Stimulated activated CD4-positive, alpha-beta T cell treated with anti-CD3 and anti-CD28 coated beads, TNF-alpha, amount 100 ng/mL, for 4 hours (primary cell): Measurements from ENCODE around the gene OR3A3.
A peak's percentile ranks its signal among the peaks of the same experiment; 100 is the strongest.
"Not testable (repeated sequence)": the region's sequence is repeated elsewhere in the genome, so short reads cannot be mapped to it uniquely, and the experiment has no call there.

Experiments used
- DNase-seq, 3 experiments: peaks; one replicate each; pipeline ENCODE4 v3.0.0-alpha.2; 2020; ENCODE audit warnings: low read depth in 3 of 3

OR3A3 gene

DNA sequence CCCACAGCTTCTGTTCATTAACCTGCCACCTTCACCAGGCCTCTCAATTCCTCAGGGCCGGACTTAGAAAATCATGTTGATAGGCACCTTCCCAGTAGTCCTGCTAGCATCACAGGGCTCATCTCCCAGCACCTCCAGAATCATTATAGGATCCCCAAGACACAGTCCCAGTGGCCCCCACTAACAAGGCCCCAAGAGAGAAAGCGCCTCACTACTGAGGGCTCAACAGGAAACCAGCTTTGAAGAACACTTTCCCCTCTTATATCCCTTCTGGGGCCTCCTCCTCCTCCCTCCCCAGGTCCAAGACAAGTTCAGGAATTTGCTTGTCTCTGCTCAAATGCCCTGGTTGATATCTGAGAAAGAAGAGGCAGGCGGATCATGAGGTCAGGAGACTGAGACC, at the start of gene OR3A3:
OR3A3 (plus strand) TSS at position 301 of the 400 bp plus-strand sequence.
- no peak for DNase-seq

DNA sequence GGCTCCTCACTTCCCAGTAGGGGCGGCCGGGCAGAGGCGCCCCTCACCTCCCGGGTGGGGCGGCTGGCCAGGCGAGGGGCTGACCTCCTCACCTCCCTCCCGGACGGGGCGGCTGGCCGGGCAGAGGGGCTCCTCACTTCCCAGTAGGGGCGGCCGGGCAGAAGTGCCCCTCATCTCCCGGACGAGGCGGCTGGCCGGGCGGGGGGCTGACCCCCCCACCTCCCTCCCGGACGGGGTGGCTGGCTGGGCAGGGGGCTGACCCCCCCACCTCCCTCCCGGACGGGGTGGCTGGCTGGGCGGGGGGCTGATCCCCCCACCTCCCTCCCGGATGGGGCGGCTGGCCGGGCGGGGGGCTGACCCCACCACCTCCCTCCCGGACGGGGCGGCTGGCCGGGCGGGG, 40.0 kb upstream of the OR3A3 start:
- DNase-seq = not testable (repeated sequence)

DNA sequence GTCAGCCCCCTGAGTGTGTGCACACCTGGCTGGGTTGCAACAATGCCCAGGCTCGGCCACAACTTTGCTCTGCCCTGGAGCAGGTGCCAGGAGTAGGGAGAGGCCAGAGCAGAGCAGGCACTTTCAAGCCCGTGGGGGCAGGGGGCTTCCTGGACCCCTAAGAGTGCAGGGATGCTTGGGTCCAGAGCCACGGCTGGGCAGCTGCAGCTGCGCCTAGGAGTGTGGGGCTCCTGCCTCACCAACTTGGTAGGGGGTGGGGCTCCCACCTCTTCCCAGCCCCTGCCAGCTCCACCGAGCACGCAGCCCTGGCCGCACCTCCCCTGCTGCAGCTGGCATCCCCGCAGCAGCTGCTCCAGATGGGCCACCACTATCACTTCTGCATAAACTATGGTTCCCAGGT, 32.8 kb upstream of the OR3A3 start:
- DNase-seq = no peak

DNA sequence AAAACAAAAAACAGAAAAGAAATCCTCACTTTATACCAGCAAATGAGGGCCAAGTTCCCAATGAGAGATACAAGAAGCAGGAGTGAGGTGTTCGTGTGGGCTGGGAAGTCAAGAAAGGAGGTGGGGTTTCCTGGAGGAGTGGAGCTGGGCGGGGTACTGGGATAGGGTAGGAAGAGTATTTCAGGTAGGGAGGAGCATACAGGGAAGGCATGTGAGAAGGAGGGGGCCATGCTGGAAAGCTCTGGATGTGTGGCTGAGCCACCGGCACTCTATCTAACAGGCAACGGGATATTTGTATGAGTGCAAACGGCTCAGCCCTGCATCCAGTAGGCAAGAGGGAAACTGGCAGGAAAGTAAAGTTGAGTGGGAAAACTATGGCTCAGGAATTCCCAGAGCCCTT, 29.2 kb upstream of the OR3A3 start:
- no peak for DNase-seq

DNA sequence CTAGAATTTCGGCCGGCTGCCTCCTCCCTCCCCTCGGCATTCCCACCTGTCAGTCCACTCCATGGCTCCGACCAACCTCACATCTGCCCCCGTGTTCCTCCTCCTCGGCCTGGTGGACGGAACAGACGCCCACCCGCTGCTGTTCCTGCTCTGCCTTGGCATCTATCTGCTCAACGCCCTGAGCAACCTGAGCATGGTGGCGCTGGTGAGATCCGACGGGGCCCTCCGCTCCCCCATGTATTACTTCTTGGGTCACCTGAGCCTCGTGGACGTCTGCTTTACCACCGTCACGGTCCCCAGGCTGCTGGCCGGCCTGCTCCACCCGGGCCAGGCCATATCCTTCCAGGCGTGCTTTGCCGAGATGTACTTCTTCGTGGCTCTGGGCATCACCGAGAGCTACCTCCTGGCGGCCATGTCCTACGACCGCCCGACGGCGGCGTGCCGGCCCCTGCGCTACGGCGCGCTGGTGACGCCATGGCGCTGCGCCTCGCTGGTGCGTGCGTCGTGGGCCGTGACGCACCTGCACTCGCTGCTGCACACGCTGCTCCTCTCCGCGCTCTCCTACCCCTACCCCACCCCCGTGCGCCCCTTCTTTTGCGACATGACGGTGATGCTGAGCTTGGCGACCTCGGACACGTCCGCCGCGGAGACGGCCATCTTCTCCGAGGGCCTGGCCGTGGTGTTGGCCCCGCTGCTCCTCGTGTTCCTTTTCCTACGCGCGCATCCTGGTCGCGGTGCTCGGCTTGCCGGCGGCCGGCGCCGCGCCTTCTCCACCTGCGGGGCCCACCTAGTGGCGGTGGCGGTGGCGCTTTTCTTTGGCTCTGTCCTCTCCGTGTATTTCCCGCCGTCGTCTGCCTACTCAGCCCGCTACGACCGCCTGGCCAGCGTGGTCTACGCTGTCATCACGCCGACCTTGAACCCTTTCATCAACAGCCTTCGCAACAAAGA, 25.0 kb upstream of the OR3A3 start, which contains the start of gene OR3A2:
OR3A2 (minus strand) TSS at position 440 of the 948 bp plus-strand sequence.
- DNase-seq = peak in 1 of 3 experiments; percentile 1

DNA sequence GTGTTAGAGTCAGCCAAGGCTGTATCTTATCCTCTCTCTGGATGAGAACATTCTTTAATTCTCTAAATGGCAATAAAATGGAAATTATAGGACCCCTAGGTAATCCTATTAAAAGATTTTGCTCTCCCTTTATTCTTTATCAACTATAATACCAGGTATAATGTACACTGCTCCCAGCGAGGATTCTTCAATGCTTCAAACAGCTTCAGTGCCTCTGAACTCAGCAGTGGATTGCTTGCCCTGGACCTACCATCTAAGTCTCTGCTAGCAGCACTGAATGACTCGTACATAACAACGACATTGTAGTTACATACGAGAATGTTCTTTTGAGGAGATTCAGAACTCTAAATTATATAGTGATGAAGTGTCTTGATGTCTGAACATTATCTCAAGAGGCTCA, 21.4 kb upstream of the OR3A3 start:
- no peak for DNase-seq

DNA sequence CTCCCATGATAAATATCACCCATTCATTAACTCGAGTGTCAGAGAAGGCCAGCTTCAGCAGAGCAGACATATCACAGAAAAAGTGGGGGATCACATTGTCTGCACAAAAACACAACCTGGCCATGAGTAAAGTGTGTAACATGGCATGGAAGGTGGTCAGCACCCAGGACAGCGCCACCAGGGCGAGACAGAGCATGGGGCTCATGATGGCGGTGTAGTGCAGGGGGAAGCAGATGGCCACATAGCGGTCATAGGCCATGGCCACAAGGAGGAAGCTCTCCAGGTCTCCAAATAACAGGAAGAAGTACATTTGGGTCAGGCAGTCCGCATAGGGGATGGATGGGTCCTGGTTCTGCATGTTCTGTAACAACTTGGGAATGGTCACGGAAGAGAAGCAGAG, 13.4 kb upstream of the OR3A3 start:
- DNase-seq = not testable (repeated sequence)

DNA sequence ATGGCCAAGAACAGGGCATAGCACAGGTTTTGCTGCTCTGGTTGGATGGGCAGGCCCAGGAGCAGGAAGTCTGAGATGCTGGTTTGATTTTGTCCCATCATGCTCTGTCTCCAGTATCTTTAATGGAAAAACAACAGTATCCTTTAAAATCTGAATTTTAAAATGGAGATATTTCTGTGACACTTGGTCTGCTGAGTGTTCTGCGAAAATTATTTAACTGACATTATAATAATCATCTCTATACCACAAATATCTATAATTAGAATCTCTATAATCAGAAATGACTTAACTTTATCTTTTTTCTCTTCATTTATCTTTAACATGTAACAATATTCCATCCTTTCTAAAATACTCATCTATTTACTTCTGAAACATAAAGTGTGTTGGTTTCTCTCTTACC, 12.9 kb upstream of the OR3A3 start, which contains the start of gene OR1E1:
OR1E1 (minus strand) TSS at position 101 of the 400 bp plus-strand sequence; CDS start at position 101, 0 bp downstream.
- no peak for DNase-seq

DNA sequence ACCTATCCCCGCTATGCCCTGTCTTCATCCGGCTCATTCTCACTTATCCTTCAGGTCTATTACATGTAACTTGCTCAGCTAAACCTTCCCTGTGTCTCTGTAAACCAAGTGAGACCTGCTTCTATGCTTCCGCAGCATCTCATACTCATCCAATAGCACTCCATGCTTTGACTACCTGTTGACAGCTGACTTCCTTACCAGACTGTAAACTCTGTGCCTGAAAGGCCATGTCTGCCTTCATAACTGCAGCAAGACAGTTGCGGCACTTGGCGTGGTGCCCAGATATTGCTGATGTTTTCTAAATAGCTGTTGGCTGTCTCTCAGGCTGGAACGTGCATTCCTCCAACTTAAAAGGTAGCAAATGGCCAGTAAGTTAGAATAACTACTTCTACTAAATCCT, 11.1 kb upstream of the OR3A3 start:
- DNase-seq = no peak

DNA sequence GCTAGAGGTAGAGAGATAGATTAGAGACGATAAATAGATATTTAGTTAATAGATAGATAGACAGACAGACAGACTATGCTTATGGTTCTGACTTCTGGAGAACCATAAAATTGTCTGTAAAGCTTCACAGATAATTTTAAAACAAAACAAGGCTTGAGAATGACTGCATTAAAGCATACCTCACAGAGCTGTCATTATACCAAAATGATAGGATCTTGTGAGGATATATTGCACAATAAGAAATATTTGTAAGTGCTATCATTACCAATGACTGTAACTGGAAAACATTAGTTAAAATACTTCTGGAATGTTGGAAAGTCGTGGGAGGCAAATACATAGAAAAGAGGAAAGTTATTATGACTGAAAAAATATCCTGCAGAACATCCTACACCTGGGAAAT, 9.4 kb upstream of the OR3A3 start:
- DNase-seq = no peak

DNA sequence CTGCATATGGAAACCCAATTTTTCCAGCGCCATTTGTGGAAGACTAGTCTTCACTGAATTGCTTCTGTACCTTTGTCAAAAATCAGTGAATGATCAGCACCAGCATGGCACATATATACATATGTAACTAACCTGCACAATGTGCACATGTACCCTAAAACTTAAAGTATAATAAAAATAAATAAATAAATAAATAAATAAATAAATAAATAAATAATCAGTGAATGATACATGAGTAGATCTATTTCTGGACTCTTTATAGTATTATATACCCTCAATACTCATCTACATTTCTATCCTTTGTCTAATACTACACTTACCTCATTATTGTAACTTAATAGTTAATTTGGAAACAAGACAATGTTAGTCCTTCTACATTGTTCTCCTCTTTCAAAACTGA, 7.3 kb upstream of the OR3A3 start:
- not testable (repeated sequence) for DNase-seq

DNA sequence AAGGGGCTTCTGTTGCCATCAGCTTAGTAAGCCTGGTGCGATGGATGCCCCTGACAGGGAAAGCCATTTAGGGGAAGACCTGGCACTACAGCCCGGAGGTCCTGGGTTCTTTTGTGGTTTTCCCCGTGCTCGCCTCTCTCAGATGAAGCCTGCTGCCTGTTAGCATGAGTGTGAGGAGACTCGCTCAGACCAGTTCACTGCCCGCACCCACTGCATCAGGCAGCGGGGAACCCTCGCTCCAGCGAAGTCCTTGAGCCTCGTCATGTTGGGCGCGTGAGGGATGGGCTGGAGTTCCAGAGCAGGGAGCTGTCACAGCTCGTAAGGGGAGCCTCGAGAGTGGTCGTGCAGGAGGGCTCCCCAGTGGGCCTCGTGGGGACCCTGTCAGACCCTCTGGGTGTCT, 1.0 kb downstream of the OR3A3 start:
- not testable (repeated sequence) for DNase-seq

DNA sequence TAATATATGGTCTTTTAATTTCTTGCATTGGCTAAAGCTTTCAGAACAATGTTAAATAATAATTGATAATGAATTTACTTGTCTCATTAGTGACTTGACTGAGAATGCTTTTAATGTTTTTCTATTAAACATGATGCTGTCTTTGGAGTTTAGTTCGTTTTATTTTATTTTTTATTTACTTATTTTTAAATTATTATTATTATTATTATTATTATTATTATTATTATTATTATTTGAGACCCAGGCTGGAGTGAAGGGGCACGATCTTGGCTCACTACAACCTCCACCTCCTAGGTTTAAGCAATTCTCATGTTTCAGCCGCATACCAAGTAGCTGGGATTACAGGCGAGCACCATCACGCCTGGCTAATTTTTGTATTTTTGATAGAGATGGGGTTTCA, 4.4 kb downstream of the OR3A3 start:
- DNase-seq = no peak

DNA sequence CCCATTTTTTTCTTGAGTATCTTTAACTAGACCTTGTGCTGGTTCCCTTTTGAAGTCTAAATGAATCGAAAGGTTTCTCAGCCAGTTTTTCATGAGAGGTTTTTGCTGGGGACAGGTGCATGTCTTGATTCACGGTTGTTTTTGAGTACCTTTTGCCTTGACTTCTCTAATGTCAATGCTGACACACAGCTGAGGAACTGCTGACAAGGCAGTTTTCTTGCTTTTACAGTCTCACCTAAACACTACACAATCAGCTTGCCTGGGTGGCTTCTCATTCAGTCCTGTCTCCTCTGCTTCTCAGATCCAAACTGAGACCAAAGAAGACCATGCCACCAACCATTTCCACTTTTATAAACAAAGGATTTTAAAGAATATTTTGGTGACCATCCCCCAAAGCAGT, 7.1 kb downstream of the OR3A3 start:
- DNase-seq = no peak

DNA sequence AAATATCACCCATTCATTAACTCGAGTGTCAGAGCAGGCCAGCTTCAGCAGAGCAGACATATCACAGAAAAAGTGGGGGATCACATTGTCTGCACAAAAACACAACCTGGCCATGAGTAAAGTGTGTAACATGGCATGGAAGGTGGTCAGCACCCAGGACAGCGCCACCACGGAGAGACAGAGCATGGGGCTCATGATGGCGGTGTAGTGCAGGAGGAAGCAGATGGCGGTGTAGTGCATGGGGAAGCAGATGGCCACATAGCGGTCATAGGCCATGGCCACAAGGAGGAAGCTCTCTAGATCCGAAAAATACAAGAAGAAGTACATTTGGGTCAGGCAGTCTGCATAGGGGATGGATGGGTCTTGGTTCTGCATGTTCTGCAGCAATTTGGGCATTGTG, 22.0 kb downstream of the OR3A3 start:
- DNase-seq = not testable (repeated sequence)

DNA sequence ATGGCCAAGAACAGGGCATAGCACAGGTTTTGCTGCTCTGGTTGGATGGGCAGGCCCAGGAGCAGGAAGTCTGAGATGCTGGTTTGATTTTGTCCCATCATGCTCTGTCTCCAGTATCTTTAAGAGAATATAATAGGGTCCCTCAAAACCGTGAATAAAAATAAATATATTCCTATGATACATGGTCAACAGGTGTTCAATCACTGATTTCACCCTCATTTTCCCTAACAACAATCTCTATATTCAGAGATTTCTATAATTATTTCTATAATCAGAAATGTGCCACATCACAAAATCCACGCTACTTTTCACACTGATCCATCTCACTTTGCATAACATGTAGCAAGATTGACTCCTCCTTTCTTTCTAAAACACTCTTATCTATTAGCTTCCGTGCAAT, 22.6 kb downstream of the OR3A3 start, which contains the start of gene OR1E2:
OR1E2 (minus strand) TSS at position 101 of the 400 bp plus-strand sequence; CDS start at position 101, 0 bp downstream.
- DNase-seq = no peak

DNA sequence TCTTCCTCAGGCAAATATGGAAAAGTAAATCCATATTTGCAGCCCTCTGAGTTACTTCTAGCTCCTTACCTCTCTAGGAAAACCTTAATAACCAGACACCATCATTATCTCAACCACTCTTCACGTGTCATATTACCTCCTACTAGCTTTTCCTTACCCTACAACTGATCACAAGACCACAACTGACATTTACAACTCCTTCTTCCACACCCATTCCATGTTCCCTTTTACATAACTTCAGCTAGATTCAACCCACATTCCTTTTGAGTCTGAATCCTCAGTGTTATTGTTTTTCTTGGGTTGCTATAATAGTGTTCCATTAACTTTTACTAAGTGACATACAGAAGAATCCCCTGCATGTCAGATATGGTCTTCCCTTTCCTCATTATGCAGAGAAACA, 27.2 kb downstream of the OR3A3 start:
- no peak for DNase-seq

DNA sequence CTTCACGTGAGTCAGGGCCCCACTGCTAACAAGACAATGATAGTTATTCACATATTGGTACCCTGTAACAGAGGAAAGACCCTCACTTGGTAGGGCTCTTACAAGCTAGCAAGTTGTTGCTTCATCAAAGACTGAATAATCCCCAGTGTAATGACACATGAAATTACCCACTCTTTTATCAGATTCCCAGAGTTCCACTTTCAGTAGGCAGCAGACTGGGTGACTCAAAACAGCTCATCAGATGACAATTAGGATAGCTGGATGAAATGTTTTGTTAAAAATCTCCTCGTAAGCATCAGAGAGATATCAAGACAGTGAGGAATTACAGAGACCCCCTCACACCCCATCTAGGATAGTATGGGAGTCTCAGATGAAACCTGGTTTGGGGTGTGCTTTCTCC, 29.3 kb downstream of the OR3A3 start:
- DNase-seq = no peak

DNA sequence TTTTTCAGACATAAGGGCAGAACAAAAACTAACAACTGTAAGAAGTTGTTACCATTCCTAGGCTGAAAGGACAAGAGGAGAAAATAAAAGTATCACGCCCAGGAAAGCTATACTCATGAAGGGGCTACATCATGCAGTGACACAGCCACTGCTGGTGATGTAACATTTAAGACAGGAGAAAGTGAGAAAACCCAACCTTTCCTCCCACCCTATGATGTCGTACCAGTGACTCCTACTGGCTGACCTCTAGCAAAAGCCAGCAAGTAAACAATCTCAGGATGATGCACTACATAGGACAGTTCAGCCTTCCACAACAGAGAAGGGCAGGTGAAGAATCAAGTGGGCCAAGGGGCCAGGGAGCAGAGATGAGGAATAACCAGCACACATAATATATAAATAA, 36.5 kb downstream of the OR3A3 start:
- DNase-seq = no peak

DNA sequence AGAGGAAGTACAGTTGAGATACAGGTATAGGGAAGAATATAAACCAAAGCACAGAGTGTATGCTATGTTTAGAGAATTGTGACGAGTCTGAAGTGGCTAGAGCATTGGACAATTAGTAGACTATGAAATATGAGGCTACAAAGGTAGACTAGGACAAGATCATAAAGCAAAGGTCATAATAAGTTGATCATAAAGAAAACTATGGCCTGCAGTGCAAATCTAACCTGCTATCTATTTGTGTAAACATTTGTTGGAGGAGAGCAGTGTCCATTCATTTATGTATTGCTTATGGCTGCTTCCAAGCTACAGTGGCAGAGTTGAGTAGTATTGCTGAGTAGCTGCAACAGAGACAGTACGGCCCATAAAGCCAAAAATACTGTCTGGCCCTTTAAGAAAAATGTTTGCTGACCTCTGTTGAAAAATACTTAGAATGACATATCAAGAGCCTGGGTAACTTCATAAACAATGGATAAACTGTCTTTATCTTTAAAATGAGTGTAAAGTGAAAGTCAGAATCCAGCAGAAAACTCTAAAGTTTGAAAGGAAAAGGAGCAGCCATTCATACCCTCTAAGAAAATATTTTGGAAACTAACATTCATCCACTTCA, 37.0 kb downstream of the OR3A3 start:
- DNase-seq = no peak

DNA sequence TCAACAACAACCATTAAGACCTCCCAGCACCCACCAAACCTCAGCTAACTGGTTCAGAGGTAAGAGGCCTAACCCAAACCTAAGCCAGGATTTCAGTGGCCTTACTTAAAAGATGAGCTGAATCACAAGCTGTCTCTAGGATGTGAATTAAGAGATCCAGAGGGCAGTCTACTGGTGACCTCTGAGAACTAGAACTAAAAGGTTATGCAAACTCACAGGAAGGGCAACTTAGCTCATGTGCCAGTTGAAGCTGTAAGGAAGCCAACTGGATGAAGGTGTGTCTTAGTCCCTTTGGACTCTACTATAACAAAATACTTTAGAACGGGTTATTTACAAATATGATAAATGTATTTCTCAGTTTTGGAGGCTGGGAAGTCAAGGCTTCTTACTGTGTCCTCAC, 55.2 kb downstream of the OR3A3 start:
- DNase-seq = not testable (repeated sequence)

DNA sequence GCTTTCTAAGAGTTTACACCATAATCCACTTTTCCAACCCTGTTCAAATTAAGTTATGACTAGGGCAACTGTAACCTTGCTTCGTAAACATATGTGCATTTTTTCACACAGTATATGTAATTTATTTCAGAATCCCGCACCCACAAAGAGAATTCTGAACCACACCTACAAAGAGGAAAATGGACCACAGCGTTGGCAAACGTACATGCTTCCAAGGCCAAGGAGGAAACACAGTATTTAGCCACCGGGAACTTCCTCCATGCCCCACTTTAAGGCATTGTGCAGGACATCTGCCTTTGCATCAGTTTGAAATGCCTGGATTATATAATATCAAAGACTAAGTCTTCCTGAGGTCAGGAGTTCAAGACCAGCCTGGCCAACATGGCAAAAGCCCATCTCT, 58.4 kb downstream of the OR3A3 start:
- no peak for DNase-seq

DNA sequence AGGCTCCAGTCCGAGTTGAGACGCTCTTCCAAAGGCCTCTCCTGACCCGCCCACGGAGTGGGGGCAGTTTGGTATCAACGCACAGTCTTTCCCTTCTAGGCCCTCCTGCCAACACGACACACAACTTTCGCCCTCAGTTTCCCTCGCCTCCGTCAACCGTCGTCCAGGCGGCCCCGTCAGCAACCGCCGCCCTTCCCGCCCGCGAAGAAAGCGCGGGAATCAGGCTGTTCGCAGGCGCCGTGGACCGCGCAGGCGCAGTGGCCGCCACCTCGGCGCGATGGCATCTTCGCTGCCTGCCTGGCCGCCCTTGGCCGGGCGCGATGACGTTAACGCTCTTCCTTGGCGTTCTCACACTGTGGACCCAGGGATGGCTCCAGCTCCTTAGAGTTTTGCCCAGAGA, 60.4 kb downstream of the OR3A3 start, which contains the start of gene SPATA22:
SPATA22 (minus strand) TSS at position 221 of the 400 bp plus-strand sequence. CDS start 2,494 bp downstream, outside the sequence.
- DNase-seq = no peak
